K562 (cell line): ENCODE results near the gene SDK1. TPM values are rescaled to one million over a fixed set of nuclear protein-coding genes. Genes with fewer than 3 reads are reported as not detected.

Experiments used
- CBFB ChIP-seq: sonication (generic); formaldehyde crosslinking; IDR thresholded peaks from 2 replicates; pipeline ENCODE4 v1.4.0; 2020; ENCODE audit warnings: mild to moderate bottlenecking, missing genetic modification reagents
- GABPB1 ChIP-seq: sonication (generic); formaldehyde crosslinking; IDR thresholded peaks from 2 replicates; pipeline ENCODE4 v1.8.0; 2022; ENCODE audit warnings: mild to moderate bottlenecking, missing genetic modification reagents
- SRSF3 ChIP-seq: fragments of 200-400 bp; formaldehyde crosslinking; IDR thresholded peaks from 2 replicates; pipeline ENCODE4 v1.6.1; 2016; ENCODE audit warnings: mild to moderate bottlenecking, low read length, moderate library complexity; ENCODE audit not compliant: insufficient read depth
- ZNF740 ChIP-seq, 3 experiments: fragments of 200-800 bp in 1 of 3; sonication (Bioruptor generic) in 1 of 3; sonication (generic) in 1 of 3; formaldehyde crosslinking in 1 of 3; IDR thresholded peaks; 2 replicates each; pipeline versions ENCODE4 v1.6.1 to v1.8.0; 2016 to 2022; ENCODE audit warnings: mild to moderate bottlenecking in 2 of 3, missing compliant biosample characterization in 2 of 3, missing genetic modification characterization in 2 of 3, missing genetic modification reagents in 1 of 3
- polyA plus RNA-seq, 8 experiments: library from polyadenylated mRNA; depleted of rRNA in 4 of 8; stranded (reverse) in 5 of 8; unstranded in 3 of 8; fragments of >200 nt; fragmentation: Nextera tagmentation in 2 of 8; fragmentation: Illumina TruSeq in 1 of 8; extraction: Ambion mirVana in 2 of 8; extraction: Trizol in 1 of 8; gene quantifications; 2 replicates each; pipeline versions ENCODE4 v1.2.1 to v1.2.3, GENCODE V29; 2011 to 2014; ENCODE audit warnings: inconsistent platforms in 1 of 8, missing spikeins in 1 of 8
- total RNA-seq, 7 experiments: library from RNA; depleted of rRNA in 6 of 7; stranded (reverse); fragments of >200 nt in 6 of 7; fragmentation: Illumina TruSeq in 2 of 7; extraction: Trizol in 2 of 7; gene quantifications; 2 replicates each; pipeline versions ENCODE4 v1.2.1 to v1.2.3, GENCODE V29; 2011 to 2021; ENCODE audit warnings: low replicate concordance in 1 of 7
- TF ChIP-seq, protein P1 (sequence below), 3 experiments: fragments of 200-800 bp in 1 of 3; fragments of 250-450 bp in 1 of 3; fragments of 450-650 bp in 1 of 3; sonication (Bioruptor Pico) in 1 of 3; sonication (Bioruptor generic) in 1 of 3; formaldehyde crosslinking in 1 of 3; IDR thresholded peaks; 2 replicates each; pipeline versions ENCODE4 v1.6.1 to v1.8.0; 2016 to 2022; ENCODE audit warnings: mild to moderate bottlenecking in 2 of 3, missing genetic modification characterization in 2 of 3, missing compliant biosample characterization in 1 of 3, moderate library complexity in 1 of 3
- TF ChIP-seq, protein P2 (sequence below): fragments of 450-650 bp; IDR thresholded peaks from 2 replicates; pipeline ENCODE4 v1.6.1; 2016; ENCODE audit warnings: mild to moderate bottlenecking

The SDK1 gene
- total and polyA plus RNA-seq, 9 of the 15 experiments (the other 6 are each of a cell fraction or from before 2014, with no cell fraction given) = 0.16 TPM; not detected in 8

DNA sequence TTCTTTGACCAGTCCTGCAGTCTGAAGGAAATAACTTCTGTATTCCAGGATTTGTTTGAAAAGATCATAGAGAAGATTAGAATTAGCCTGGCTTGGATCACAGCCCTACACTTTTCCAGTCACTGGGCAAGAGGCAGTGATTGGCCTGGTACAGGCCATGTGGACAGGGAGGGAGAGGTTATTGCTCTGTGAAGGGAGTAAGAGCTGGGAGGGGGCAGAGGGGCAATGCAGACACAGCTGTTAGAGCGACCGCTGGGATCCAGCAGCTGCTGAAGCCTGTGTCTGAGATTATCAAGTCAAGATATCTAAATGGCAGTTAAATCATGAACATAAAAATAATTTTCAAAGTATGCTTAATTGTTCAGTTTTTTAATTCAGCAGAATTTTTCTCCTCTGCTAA is 257.3 kb downstream of the SDK1 start (continued):
- TF ChIP-seq, protein P1, sequence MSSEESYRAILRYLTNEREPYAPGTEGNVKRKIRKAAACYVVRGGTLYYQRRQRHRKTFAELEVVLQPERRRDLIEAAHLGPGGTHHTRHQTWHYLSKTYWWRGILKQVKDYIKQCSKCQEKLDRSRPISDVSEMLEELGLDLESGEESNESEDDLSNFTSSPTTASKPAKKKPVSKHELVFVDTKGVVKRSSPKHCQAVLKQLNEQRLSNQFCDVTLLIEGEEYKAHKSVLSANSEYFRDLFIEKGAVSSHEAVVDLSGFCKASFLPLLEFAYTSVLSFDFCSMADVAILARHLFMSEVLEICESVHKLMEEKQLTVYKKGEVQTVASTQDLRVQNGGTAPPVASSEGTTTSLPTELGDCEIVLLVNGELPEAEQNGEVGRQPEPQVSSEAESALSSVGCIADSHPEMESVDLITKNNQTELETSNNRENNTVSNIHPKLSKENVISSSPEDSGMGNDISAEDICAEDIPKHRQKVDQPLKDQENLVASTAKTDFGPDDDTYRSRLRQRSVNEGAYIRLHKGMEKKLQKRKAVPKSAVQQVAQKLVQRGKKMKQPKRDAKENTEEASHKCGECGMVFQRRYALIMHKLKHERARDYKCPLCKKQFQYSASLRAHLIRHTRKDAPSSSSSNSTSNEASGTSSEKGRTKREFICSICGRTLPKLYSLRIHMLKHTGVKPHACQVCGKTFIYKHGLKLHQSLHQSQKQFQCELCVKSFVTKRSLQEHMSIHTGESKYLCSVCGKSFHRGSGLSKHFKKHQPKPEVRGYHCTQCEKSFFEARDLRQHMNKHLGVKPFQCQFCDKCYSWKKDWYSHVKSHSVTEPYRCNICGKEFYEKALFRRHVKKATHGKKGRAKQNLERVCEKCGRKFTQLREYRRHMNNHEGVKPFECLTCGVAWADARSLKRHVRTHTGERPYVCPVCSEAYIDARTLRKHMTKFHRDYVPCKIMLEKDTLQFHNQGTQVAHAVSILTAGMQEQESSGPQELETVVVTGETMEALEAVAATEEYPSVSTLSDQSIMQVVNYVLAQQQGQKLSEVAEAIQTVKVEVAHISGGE (CRISPR knock-in tag; IDR thresholded peaks at IDR 0.05) = no peak
- no peak for TF ChIP-seq CBFB (CRISPR knock-in tag)
- TF ChIP-seq, protein P2, sequence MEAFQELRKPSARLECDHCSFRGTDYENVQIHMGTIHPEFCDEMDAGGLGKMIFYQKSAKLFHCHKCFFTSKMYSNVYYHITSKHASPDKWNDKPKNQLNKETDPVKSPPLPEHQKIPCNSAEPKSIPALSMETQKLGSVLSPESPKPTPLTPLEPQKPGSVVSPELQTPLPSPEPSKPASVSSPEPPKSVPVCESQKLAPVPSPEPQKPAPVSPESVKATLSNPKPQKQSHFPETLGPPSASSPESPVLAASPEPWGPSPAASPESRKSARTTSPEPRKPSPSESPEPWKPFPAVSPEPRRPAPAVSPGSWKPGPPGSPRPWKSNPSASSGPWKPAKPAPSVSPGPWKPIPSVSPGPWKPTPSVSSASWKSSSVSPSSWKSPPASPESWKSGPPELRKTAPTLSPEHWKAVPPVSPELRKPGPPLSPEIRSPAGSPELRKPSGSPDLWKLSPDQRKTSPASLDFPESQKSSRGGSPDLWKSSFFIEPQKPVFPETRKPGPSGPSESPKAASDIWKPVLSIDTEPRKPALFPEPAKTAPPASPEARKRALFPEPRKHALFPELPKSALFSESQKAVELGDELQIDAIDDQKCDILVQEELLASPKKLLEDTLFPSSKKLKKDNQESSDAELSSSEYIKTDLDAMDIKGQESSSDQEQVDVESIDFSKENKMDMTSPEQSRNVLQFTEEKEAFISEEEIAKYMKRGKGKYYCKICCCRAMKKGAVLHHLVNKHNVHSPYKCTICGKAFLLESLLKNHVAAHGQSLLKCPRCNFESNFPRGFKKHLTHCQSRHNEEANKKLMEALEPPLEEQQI = no peak
- no peak for TF ChIP-seq GABPB1
- no peak for TF ChIP-seq SRSF3
- TF ChIP-seq ZNF740 (CRISPR knock-in tag; IDR thresholded peaks at IDR 0.05) = no peak
- TF ChIP-seq ZNF740 (tag; IDR thresholded peaks at IDR 0.05) = no peak
